MM.1S (cell line): ENCODE results near the gene CHST13.

ENCODE experiments used
- EZH2 ChIP-seq: fragments of 300-600 bp; sonication (generic); optimal IDR thresholded peaks from 2 replicates; pipeline ENCODE3; 2017; ENCODE audit warnings: low read depth, mild to moderate bottlenecking, antibody characterized with exemption, low read length, mixed read lengths
- EZH2phosphoT487 ChIP-seq: fragments of 300-600 bp; sonication (generic); IDR thresholded peaks from 2 replicates; pipeline ENCODE4 v1.6.1; 2018; ENCODE audit warnings: antibody characterized with exemption, low read length
- TF ChIP-seq, protein P1 (sequence below): fragments of 300-600 bp; sonication (generic); IDR thresholded peaks from 2 replicates; pipeline ENCODE4 v1.5.1; 2016; ENCODE audit warnings: antibody characterized with exemption, low read length, mixed read lengths

DNA sequence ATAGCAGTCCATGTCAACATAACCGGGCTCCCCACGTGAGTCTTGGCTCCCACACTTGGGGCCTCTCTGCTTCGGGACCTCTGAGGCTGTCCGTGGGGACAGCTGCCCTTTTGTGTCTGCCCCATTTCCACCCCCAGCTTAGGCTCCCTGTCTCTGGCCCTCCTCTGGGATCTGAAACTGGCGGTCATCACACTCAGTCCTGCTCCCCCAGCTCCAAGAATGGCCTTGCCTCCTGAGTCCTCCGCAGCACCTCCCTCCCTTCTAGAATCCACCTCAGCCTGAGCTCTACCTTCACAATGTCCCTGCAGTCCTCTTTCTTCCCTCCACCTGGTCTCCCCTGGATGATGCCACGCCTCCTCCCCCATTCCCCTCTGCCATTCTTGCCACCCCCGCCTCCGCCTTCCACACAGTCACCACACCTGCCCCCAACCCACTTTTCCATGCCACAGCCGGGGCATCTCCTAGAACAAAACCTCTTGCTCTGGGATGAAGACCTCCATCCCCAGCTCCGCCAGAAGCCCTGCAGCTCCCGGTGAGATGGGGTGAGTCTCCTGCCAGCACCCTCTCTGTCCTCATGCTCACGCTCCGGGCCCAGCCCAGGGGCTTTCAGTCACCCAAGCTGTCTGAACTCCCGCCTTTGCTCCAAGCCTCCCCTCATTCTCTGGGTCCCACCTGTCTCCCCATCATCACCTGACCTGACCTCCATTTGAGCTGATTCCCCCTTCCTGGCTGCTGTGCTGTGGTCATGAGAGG lies 41.3 kb upstream of the CHST13 start:
- TF ChIP-seq, protein P1, sequence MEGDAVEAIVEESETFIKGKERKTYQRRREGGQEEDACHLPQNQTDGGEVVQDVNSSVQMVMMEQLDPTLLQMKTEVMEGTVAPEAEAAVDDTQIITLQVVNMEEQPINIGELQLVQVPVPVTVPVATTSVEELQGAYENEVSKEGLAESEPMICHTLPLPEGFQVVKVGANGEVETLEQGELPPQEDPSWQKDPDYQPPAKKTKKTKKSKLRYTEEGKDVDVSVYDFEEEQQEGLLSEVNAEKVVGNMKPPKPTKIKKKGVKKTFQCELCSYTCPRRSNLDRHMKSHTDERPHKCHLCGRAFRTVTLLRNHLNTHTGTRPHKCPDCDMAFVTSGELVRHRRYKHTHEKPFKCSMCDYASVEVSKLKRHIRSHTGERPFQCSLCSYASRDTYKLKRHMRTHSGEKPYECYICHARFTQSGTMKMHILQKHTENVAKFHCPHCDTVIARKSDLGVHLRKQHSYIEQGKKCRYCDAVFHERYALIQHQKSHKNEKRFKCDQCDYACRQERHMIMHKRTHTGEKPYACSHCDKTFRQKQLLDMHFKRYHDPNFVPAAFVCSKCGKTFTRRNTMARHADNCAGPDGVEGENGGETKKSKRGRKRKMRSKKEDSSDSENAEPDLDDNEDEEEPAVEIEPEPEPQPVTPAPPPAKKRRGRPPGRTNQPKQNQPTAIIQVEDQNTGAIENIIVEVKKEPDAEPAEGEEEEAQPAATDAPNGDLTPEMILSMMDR: no peak
- TF ChIP-seq EZH2: no peak
- no peak for TF ChIP-seq EZH2phosphoT487
